HG03432 (cell line): Measurements from ENCODE around the gene ZNF30.
"Not testable (repeated sequence)": the region's sequence is repeated elsewhere in the genome, so short reads cannot be mapped to it uniquely, and the experiment has no call there.

Source experiments
- ATAC-seq: cut with Tn5 transposase; IDR thresholded peaks from one replicate; pipeline ENCODE4 v1.9.1; 2021; ENCODE audit warnings: mild to moderate bottlenecking, moderate library complexity; ENCODE audit not compliant: unreplicated experiment

The ZNF30 gene

GRCh38 chr19:34960103-34960805, 33.6 kb downstream of the ZNF30 start:
- no peak for ATAC-seq

DNA sequence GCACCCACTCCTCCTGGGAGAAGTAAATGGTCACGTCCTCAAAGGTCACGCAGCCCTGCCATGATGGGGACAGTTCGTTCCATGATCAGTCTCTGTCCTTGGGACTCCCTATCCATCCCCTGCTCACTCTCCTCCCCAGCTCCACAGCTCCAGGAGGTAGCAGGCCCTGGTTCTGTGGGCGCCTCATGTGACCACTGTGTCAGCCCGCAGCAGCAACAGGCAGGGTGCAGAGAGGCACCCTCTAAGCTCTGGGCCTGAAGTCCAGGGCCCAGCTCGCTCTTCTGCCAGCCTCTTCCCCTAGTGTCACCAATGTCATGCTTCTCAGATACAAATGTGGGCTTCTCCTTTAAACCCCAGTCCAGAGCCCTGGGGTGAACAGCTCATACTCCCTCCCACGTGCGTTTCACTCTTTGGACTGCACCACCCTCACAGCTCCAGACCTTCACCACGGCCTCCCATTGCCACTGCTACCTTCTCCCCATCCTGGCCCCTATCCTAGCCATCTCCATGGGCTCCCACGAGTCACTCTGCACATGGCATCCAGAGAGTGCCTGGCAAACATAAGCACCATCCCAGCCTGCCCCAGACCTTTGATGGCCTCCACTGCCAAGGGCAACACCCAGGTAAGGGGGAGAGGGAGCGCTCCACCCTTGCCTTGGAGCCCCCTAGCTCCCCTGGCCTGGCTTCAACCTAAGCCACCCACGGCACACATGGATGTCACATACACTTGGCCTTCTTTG, 34.4 kb downstream of the ZNF30 start:
- ATAC-seq, result no peak

DNA sequence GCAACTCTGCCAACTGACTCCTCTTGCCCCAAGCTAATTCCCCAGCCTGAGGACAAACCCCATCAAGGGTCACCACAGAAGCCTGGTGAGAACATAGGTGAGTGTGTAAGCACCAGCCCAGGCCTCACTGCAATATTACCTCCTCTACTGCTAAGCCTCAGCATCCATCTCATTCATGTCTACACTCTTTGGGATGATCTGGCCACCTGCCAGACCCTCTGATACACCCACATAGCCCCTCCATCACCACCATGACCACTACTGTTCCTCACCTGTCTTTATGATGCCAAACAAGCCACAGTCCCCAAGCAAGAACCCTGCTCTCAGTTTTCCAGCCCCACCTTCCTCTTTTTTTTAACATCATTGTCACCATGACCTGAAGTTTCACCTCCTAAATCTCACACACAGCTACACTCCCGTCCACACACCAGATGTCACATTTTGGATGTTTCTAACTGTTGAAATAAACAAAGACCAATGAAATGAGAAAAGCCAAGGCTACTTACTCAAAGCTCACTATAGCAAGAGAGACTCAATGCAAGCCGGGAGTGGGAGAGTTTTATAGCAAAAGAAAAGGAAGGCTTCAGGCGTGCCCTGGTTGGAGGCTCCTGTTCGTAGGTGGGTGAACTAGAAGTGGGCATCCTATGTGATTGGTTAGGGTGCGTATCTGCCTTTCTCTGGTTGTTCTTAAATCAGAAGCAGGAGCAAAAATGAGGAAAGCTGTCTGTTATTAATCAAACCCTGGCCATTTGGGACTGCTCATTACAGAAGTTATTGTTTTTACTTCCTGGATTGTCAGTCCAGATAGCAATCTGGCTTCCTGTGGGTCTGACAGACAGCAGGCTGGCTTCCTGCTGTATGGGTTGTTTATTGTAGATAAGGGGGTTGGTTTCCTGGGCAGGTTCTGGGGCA, 35.3 kb downstream of the ZNF30 start:
- ATAC-seq, result no peak

- no peak for ATAC-seq
Measured at GRCh38 chr19:34962687-34963572, 36.2 kb downstream of the ZNF30 start.

DNA sequence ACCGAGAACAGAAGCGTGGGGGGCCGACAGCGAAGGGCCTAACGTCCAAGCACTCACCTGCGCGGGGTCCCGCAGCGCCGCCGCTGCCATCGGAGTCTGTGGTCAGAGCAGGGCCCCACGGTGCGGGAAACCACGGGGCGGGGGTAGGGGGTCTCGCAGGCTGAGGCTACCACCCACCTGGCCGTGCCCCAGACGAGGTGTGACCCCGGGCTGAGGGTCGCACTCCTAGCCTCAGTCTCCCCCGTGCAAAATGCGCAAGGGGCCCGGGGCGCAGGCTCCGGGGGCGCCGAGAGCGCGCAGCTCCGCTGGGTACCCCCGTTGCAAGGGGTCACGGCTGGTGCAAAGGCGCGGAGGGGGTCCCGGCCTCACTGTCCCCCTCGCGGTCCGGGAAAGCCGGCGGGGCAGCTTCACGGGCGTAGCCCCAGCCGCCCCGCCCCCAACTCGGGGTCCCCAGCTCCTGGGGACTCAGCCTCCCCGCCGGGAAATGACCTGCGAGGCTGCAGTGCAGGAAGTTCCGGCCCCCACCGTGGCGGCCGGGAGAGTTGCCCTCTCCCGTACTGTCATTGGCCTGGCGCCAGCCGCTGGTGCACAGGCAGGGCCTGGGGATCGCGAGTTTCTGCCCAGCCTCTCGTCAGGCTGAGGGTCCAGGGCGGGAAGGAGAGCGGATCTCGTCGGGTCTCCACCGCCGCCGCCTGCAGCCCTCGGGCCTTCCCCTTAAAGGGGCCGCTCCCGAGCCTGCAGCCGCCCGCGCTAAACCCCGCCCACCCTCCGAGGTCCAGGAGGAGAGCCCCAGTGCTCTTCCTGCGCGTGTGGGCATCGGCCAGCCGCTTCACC, 37.1 kb downstream of the ZNF30 start, which contains the start of gene ZNF792:
TSS of gene ZNF792 (minus strand) at position 657 of the 834 bp plus-strand sequence. CDS start at position 90, 567 bp downstream.
- ATAC-seq, result peak; percentile 77

- no peak for ATAC-seq
Measured at GRCh38 chr19:34964598-34964997, 37.9 kb downstream of the ZNF30 start.

- ATAC-seq, result not testable (repeated sequence)
Measured at GRCh38 chr19:34965505-34965904, 38.8 kb downstream of the ZNF30 start.

- ATAC-seq, result no peak
Measured at GRCh38 chr19:34967551-34967950, 40.8 kb downstream of the ZNF30 start.

DNA sequence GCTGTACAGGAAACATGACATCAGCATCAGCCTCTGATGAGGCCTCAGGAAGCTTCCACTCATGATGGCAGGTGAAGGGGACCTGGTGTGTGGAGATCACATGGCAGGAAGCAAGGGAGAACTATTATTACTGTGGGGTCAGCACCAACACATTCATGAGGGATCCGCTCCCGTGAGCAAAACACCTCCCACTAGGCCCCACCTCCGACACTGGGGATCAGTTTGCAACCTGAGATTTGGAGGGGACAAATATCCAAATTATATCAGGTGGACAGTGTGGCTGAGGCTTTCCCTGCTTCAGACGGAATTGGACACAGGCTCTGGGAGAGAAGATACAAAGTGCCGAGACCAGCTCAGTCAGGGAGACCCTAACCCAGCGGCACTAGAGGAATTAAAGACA, 43.0 kb downstream of the ZNF30 start:
- no peak for ATAC-seq

- not testable (repeated sequence) for ATAC-seq
Measured at GRCh38 chr19:34970185-34970780, 43.6 kb downstream of the ZNF30 start.

DNA sequence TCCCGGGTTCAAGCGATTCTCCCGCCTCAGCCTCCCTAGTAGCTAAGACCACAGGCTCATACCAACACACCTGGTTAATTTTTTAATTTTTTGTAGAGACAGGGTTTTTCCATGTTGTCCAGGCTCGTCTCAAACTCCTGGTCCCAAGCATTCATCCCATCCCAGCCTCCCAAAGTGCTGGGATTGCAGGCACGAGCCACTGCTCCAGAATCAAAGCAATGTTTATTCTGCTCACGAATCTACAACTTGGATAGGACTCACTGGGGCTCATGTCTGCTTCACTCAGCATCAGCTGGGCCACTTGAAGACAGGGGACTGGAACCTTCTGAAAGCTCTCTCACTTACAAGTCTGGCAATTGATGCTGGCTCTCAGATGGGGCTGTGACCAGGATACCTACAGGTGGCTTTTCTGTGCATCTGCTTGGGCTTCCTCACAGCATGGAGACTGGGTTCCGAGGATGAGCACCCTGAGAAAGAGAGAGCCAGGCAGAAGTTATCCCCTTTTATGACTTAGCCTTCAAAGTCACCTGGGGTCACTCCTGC, 45.5 kb downstream of the ZNF30 start:
- no peak for ATAC-seq

GRCh38 chr19:34974646-34975045, 47.9 kb downstream of the ZNF30 start:
- ATAC-seq, result no peak

DNA sequence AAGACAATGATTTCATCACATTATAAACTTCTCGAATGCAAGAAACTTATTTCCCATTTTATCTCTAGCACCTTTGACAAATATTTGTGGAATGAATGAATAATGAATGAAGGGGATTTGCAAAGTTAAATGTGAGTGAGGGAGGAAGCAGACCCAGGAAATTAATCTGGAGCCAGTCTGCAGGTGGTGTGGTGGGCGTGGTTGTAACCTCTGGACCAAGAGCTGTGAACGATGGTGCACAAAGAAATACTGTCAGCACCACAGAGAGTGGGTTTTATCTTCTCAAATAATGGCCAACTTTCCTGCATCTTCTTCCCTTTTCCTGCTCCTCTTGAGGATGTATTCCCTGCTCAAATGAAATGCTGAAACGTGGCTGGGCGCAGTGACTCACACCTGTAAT, 48.4 kb downstream of the ZNF30 start:
- no peak for ATAC-seq

- no peak for ATAC-seq
Measured at GRCh38 chr19:34976611-34977010, 49.9 kb downstream of the ZNF30 start.

- no peak for ATAC-seq
Measured at GRCh38 chr19:34979819-34980640, 53.3 kb downstream of the ZNF30 start.

GRCh38 chr19:34982275-34982674, 55.6 kb downstream of the ZNF30 start:
- ATAC-seq, result no peak

DNA sequence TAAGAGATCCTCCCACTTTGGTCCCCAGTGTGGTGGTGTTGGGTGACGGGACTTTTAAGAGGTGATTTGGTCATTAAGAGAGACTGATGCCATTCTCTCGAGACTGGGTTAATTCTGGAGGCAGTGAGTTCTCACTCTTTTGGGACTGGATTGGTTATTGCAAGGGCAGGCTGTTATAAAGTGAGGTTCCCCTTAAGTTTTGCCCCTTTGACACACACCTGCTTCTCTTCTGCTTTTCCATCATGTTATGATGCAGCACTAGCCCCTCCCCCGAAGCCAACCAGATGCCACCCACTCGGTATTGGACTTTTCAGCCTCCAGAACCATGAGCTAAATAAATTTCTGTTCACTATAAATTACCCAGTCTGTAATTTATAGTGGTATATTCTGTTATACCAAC, 57.1 kb downstream of the ZNF30 start:
- no peak for ATAC-seq

- no peak for ATAC-seq
Measured at GRCh38 chr19:34984287-34984686, 57.6 kb downstream of the ZNF30 start.
